ENCODE data around the gene HNRNPUL1. TPM values are rescaled to one million over a fixed set of nuclear protein-coding genes. Genes with fewer than 3 reads are reported as not detected.

Gene HNRNPUL1
- total and polyA plus RNA-seq, 4 donors: 64.3 to 190 (median 136) TPM

DNA sequence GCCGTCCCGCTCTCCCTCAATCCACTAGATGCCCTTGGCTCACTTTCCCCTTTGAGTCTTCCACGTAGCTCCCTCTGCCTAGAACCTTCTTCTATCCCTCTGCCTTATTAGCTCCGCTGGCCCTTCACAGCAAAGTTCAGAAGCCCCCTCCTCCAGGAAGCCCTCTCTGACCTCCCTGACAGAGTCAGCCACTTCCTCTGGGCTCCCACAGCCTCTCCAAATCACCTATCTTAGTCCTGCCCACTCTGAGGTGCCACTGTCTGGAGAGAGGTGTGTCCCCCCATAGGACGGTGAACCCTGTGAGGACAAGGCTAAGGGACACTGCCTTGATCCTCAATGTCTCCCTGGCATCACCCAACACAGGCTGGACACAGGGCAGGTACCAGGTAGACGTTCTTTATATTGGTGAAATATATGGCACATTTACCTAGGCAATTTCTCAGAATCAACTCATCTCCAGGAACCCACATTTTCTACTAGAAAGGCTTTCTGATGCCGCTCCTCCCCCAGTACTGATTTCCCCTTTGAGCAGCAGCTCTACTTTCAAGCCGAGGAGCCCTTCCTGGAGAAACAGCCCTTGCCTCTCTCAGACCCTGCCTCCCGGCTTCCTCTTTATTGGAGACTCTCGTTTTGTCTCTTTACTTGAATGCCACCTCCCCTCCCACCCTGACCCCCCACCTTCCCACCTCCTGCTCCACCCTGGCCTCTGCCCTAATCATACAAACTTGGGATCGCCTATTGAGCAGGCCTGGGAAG lies 93.0 kb downstream of the HNRNPUL1 start:
- no peak for DNase-seq (ENCODE audit: low read depth in 4 of 6, low spot score in 6 of 6)
- Histone ChIP-seq H3K27ac (ENCODE audit: low read depth, low read length) (no peak overlapping the region), H3K4me3 (ENCODE audit: low read depth, low read length) (no peak overlapping the region), H3K4me1 (ENCODE audit: control insufficient read depth, insufficient read depth, low read length) (peaks cover 25% of the 10 kb centered on the region), H3K9me3 (ENCODE audit: control insufficient read depth, insufficient read depth, low read length) (no peaks in the 10 kb centered on the region), H3K36me3 (ENCODE audit: control insufficient read depth, insufficient read depth, low read length) (peaks cover 14% of the 10 kb centered on the region), H3K27me3 (ENCODE audit: control insufficient read depth, insufficient read depth, low read length) (peaks cover 22% of the 10 kb centered on the region)
- WGBS (ENCODE audit: insufficient coverage): 88% methylated on average over 7 of the region's 11 CpGs

Small RNA genes lying within 50 kb of the gene (small RNA-seq; reads per million reads assigned to genes)
- gene RN7SL34P (ENCODE audit: low replicate concordance): not detected

Other genes starting within 250 kb of the HNRNPUL1 start
- gene CYP2A13, start 175.9 kb upstream of the HNRNPUL1 start, total RNA-seq: not detected
- under 1 TPM in 1 of 2 donors, not detected in 1; 0.27 TPM for gene CYP2A13, start 175.9 kb upstream of the HNRNPUL1 start, polyA plus RNA-seq (ENCODE audit: insufficient read length in 2 of 2)
- gene CYP2F1, start 149.9 kb upstream of the HNRNPUL1 start, total RNA-seq: not detected
- gene CYP2F1, start 149.9 kb upstream of the HNRNPUL1 start, polyA plus RNA-seq (ENCODE audit: insufficient read length in 2 of 2): under 1 TPM in 1 of 2 donors, not detected in 1; 0.41 TPM
- gene CYP2S1, start 71.2 kb upstream of the HNRNPUL1 start, total RNA-seq: 1 to 10 TPM in 1 of 2 donors, under 1 TPM in 1; 0.44 to 3.2 TPM
- gene CYP2S1, start 71.2 kb upstream of the HNRNPUL1 start, polyA plus RNA-seq (ENCODE audit: insufficient read length in 2 of 2): 1 to 10 TPM; 3.8 to 4.8 TPM
- 10 to 100 TPM; 26.5 to 44.1 TPM for gene AXL, start 45.1 kb upstream of the HNRNPUL1 start, total RNA-seq
- gene AXL, start 45.1 kb upstream of the HNRNPUL1 start, polyA plus RNA-seq (ENCODE audit: insufficient read length in 2 of 2): 10 to 100 TPM; 23.7 to 24.8 TPM
- 10 to 100 TPM in 1 of 2 donors, 1 to 10 TPM in 1; 8.8 to 16.9 TPM for gene CCDC97, start 45.8 kb downstream of the HNRNPUL1 start, total RNA-seq
- gene CCDC97, start 45.8 kb downstream of the HNRNPUL1 start, polyA plus RNA-seq (ENCODE audit: insufficient read length in 2 of 2): 10 to 100 TPM; 36.3 to 37.6 TPM
- 1 to 10 TPM; 6.6 to 7.4 TPM for gene TGFB1, start 89.5 kb downstream of the HNRNPUL1 start, total RNA-seq
- 10 to 100 TPM; 30.1 to 31.5 TPM for gene TGFB1, start 89.5 kb downstream of the HNRNPUL1 start, polyA plus RNA-seq (ENCODE audit: insufficient read length in 2 of 2)
- gene B9D2, start 99.8 kb downstream of the HNRNPUL1 start, total RNA-seq: 1 to 10 TPM; 2.4 to 5.6 TPM
- 1 to 10 TPM; 8.4 to 9.3 TPM for gene B9D2, start 99.8 kb downstream of the HNRNPUL1 start, polyA plus RNA-seq (ENCODE audit: insufficient read length in 2 of 2)
- gene TMEM91, start 112.2 kb downstream of the HNRNPUL1 start, total RNA-seq: 10 to 100 TPM in 1 of 2 donors, 1 to 10 TPM in 1; 8.1 to 16.8 TPM
- gene TMEM91, start 112.2 kb downstream of the HNRNPUL1 start, polyA plus RNA-seq (ENCODE audit: insufficient read length in 2 of 2): 10 to 100 TPM; 36.9 to 37.5 TPM
- gene EXOSC5, start 133.0 kb downstream of the HNRNPUL1 start, total RNA-seq: 10 to 100 TPM in 1 of 2 donors, 1 to 10 TPM in 1; 7.7 to 10.7 TPM
- 10 to 100 TPM; 18.3 to 20.5 TPM for gene EXOSC5, start 133.0 kb downstream of the HNRNPUL1 start, polyA plus RNA-seq (ENCODE audit: insufficient read length in 2 of 2)
- 10 to 100 TPM; 30.0 to 32.4 TPM for gene BCKDHA, start 133.4 kb downstream of the HNRNPUL1 start, total RNA-seq
- gene BCKDHA, start 133.4 kb downstream of the HNRNPUL1 start, polyA plus RNA-seq (ENCODE audit: insufficient read length in 2 of 2): 10 to 100 TPM; 20.0 to 26.8 TPM
- gene B3GNT8, start 163.0 kb downstream of the HNRNPUL1 start, total RNA-seq: 1 to 10 TPM in 1 of 2 donors, under 1 TPM in 1; 0.50 to 7.8 TPM
- gene B3GNT8, start 163.0 kb downstream of the HNRNPUL1 start, polyA plus RNA-seq (ENCODE audit: insufficient read length in 2 of 2): 1 to 10 TPM in 1 of 2 donors, under 1 TPM in 1; 0.52 to 3.0 TPM
- 10 to 100 TPM; 20.3 to 29.2 TPM for gene DMAC2, start 175.5 kb downstream of the HNRNPUL1 start, total RNA-seq
- 10 to 100 TPM; 50.9 to 51.2 TPM for gene DMAC2, start 175.5 kb downstream of the HNRNPUL1 start, polyA plus RNA-seq (ENCODE audit: insufficient read length in 2 of 2)
- gene ERICH4, start 178.8 kb downstream of the HNRNPUL1 start, total RNA-seq: not detected
- under 1 TPM in 1 of 2 donors, not detected in 1; 0.39 TPM for gene ERICH4, start 178.8 kb downstream of the HNRNPUL1 start, polyA plus RNA-seq (ENCODE audit: insufficient read length in 2 of 2)

All from spinal cord (tissue), 10 donors.